ENCODE results near the gene P3H1. TPM values are rescaled to one million over a fixed set of nuclear protein-coding genes. Genes with fewer than 3 reads are reported as not detected.

Gene P3H1
- total and polyA plus RNA-seq, 2 of the 13 experiments (the other 11 are each of a cell fraction or from before 2014, with no cell fraction given) = 64.6 to 120 TPM

DNA sequence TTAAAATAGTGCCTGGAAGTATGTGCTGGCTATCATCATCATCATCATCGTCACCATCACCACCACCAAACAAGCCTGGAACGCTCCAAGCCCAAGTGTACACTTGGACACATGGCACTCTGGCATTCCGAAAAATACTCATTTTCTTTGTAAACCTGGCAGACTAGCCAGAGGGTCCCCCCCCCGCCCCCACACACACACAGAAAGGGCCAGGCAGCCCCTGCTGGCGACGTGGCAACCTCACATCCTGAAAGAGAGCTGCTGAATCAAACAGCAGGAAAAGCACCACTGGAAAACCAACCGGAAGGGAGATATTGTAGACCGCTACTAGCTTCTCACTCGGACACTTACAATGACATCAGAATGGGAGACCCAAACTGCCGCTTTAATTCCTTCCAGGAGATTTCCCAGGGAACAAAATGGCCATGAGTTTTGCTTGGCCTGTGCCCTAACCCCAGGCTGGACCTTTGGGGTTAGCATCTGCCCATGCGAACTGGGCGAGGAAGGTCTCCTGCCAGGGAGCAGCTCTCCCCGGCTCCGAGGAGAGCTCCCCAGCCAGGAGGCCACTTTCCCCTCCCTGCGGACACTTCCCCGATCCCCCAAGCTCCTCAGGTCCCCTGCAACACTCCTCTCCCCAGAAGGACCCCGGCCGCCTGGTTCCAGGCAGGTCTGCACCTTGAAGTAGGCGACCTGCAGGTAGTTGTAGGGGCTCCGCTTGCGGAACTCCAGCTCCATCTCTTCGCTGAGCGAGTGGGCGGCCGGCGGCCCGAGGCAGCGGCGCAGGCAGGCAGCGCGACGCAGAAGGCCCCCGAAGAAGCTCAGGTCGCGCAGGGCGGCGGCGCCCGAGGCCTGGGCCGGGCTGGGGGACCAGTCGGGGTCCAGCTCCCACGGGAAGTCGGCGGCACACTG is 742 bp downstream of the P3H1 start (continued):
- TF ChIP-seq, protein P1, sequence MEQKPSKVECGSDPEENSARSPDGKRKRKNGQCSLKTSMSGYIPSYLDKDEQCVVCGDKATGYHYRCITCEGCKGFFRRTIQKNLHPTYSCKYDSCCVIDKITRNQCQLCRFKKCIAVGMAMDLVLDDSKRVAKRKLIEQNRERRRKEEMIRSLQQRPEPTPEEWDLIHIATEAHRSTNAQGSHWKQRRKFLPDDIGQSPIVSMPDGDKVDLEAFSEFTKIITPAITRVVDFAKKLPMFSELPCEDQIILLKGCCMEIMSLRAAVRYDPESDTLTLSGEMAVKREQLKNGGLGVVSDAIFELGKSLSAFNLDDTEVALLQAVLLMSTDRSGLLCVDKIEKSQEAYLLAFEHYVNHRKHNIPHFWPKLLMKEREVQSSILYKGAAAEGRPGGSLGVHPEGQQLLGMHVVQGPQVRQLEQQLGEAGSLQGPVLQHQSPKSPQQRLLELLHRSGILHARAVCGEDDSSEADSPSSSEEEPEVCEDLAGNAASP (CRISPR knock-in tag; IDR thresholded peaks at IDR 0.05; ENCODE audit: borderline replicate concordance) = no peak; the same call in 1 of the 2 replicates
- TF ChIP-seq ZFP90 (CRISPR knock-in tag; IDR thresholded peaks at IDR 0.05; ENCODE audit: borderline replicate concordance) (no peak), SOX6 (IDR thresholded peaks at IDR 0.05) (no peak), SOX6 (CRISPR knock-in tag; IDR thresholded peaks at IDR 0.05) (peak; percentile 25; the same call in 1 of the 2 replicates), BRF2 (CRISPR knock-in tag; IDR thresholded peaks at IDR 0.05) (no peak; the same call in none of the 2 replicates), ZNF615 (CRISPR knock-in tag; IDR thresholded peaks at IDR 0.05; ENCODE audit: borderline replicate concordance) (no peak), ZNF292 (CRISPR knock-in tag; IDR thresholded peaks at IDR 0.05; ENCODE audit: borderline replicate concordance, low read depth) (peak; percentile 36; the same call in 1 of the 2 replicates), ZBTB7B (CRISPR knock-in tag; IDR thresholded peaks at IDR 0.05) (0 out of 2 replicates have a peak, but pooled peaks have one; percentile 38), JARID2 (CRISPR knock-in tag; IDR thresholded peaks at IDR 0.05; ENCODE audit: insufficient replicate concordance) (no peak), ZNF256 (CRISPR knock-in tag; conservative IDR thresholded peaks at IDR 0.05) (no peak), ZNF781 (CRISPR knock-in tag; IDR thresholded peaks at IDR 0.05; ENCODE audit: borderline replicate concordance, not compliant biosample characterization) (peak; percentile 47), HNRNPH1 (optimal IDR thresholded peaks at IDR 0.05; ENCODE audit: low read depth, low read length) (no peak), ZNF512 (CRISPR knock-in tag; IDR thresholded peaks at IDR 0.05) (no peak)
- TF ChIP-seq, protein P2, sequence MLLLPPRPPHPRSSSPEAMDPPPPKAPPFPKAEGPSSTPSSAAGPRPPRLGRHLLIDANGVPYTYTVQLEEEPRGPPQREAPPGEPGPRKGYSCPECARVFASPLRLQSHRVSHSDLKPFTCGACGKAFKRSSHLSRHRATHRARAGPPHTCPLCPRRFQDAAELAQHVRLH (CRISPR knock-in tag; IDR thresholded peaks at IDR 0.05; ENCODE audit: borderline replicate concordance, low read depth) = no peak
- TF ChIP-seq, protein P3, sequence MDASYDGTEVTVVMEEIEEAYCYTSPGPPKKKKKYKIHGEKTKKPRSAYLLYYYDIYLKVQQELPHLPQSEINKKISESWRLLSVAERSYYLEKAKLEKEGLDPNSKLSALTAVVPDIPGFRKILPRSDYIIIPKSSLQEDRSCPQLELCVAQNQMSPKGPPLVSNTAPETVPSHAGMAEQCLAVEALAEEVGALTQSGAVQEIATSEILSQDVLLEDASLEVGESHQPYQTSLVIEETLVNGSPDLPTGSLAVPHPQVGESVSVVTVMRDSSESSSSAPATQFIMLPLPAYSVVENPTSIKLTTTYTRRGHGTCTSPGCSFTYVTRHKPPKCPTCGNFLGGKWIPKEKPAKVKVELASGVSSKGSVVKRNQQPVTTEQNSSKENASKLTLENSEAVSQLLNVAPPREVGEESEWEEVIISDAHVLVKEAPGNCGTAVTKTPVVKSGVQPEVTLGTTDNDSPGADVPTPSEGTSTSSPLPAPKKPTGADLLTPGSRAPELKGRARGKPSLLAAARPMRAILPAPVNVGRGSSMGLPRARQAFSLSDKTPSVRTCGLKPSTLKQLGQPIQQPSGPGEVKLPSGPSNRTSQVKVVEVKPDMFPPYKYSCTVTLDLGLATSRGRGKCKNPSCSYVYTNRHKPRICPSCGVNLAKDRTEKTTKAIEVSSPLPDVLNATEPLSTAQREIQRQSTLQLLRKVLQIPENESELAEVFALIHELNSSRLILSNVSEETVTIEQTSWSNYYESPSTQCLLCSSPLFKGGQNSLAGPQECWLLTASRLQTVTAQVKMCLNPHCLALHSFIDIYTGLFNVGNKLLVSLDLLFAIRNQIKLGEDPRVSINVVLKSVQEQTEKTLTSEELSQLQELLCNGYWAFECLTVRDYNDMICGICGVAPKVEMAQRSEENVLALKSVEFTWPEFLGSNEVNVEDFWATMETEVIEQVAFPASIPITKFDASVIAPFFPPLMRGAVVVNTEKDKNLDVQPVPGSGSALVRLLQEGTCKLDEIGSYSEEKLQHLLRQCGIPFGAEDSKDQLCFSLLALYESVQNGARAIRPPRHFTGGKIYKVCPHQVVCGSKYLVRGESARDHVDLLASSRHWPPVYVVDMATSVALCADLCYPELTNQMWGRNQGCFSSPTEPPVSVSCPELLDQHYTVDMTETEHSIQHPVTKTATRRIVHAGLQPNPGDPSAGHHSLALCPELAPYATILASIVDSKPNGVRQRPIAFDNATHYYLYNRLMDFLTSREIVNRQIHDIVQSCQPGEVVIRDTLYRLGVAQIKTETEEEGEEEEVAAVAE (CRISPR knock-in tag; IDR thresholded peaks at IDR 0.05; ENCODE audit: borderline replicate concordance) = no peak
- TF ChIP-seq, protein P4, sequence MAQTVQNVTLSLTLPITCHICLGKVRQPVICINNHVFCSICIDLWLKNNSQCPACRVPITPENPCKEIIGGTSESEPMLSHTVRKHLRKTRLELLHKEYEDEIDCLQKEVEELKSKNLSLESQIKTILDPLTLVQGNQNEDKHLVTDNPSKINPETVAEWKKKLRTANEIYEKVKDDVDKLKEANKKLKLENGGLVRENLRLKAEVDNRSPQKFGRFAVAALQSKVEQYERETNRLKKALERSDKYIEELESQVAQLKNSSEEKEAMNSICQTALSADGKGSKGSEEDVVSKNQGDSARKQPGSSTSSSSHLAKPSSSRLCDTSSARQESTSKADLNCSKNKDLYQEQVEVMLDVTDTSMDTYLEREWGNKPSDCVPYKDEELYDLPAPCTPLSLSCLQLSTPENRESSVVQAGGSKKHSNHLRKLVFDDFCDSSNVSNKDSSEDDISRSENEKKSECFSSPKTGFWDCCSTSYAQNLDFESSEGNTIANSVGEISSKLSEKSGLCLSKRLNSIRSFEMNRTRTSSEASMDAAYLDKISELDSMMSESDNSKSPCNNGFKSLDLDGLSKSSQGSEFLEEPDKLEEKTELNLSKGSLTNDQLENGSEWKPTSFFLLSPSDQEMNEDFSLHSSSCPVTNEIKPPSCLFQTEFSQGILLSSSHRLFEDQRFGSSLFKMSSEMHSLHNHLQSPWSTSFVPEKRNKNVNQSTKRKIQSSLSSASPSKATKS (CRISPR knock-in tag; IDR thresholded peaks at IDR 0.05) = no peak

All from HepG2 (cell line).